Endothelial cell (in vitro differentiated cells): Measurements from ENCODE around the gene ACAA2. TPM values are rescaled to one million over a fixed set of nuclear protein-coding genes. Genes with fewer than 3 reads are reported as not detected.

ENCODE experiments used
- DNase-seq: peaks from one replicate; pipeline ENCODE4 v3.0.0; 2021; ENCODE audit warnings: low spot score
- H3K27ac Mint-ChIP-seq: one replicate; pipeline ENCODE4 v1.8.0; 2021; ENCODE audit warnings: mixed read lengths, inconsistent platforms; ENCODE audit not compliant: unreplicated experiment
- H3K27me3 Mint-ChIP-seq: one replicate; pipeline ENCODE4 v1.8.0; 2021; ENCODE audit warnings: mild to moderate bottlenecking, moderate library complexity, mixed read lengths, inconsistent platforms; ENCODE audit not compliant: unreplicated experiment
- H3K36me3 Mint-ChIP-seq: one replicate; pipeline ENCODE4 v1.8.0; 2021; ENCODE audit warnings: mild to moderate bottlenecking, low read depth, mixed read lengths, inconsistent platforms; ENCODE audit not compliant: unreplicated experiment
- H3K4me1 Mint-ChIP-seq: one replicate; pipeline ENCODE4 v1.8.0; 2021; ENCODE audit warnings: mild to moderate bottlenecking, mixed read lengths, inconsistent platforms; ENCODE audit not compliant: unreplicated experiment
- H3K4me3 Mint-ChIP-seq: one replicate; pipeline ENCODE4 v1.8.0; 2021; ENCODE audit warnings: mild to moderate bottlenecking, mixed read lengths, inconsistent platforms; ENCODE audit not compliant: unreplicated experiment
- H3K9me3 Mint-ChIP-seq: one replicate; pipeline ENCODE4 v1.8.0; 2021; ENCODE audit warnings: mixed read lengths, inconsistent platforms; ENCODE audit not compliant: unreplicated experiment
- CTCF ChIP-seq: fragments of 200-600 bp; sonication (generic); IDR thresholded peaks from one replicate; pipeline ENCODE4 v1.5.0; 2021; ENCODE audit warnings: antibody characterized with exemption; ENCODE audit not compliant: unreplicated experiment
- total RNA-seq: library from RNA; stranded (reverse); fragmentation: NEBNext Ultra II Directional; extraction: Animal tissue kit (Norgen Biotek cat#: 25700); gene quantifications from one replicate; pipeline ENCODE4 v1.2.1, GENCODE V29; 2021; ENCODE audit not compliant: unreplicated experiment

The ACAA2 gene
- total RNA-seq, 1 donor from 2014 or later: 50.6 TPM

GRCh38 chr18:49819823-49820671, 6.7 kb upstream of the ACAA2 start:
- no peaks in the 10 kb centered on the region for H3K9me3 Mint-ChIP-seq
- H3K4me1 Mint-ChIP-seq: no peaks in the 10 kb centered on the region
- H3K36me3 Mint-ChIP-seq: no peaks in the 10 kb centered on the region
- no peak overlapping the region for H3K4me3 Mint-ChIP-seq
- no peaks in the 10 kb centered on the region for H3K27me3 Mint-ChIP-seq
- no peak for DNase-seq
- no peak for TF ChIP-seq CTCF
- H3K27ac Mint-ChIP-seq: no peak overlapping the region

GRCh38 chr18:49819071-49819662, 5.8 kb upstream of the ACAA2 start:
- Mint-ChIP-seq H3K4me1 (peaks cover 3% of the 10 kb centered on the region), H3K4me3 (no peak overlapping the region), H3K36me3 (no peaks in the 10 kb centered on the region), H3K9me3 (no peaks in the 10 kb centered on the region), H3K27ac (no peak overlapping the region), H3K27me3 (no peaks in the 10 kb centered on the region)
- TF ChIP-seq CTCF: no peak
- DNase-seq: no peak

GRCh38 chr18:49817947-49818346, 4.6 kb upstream of the ACAA2 start:
- Mint-ChIP-seq H3K27me3 (peaks cover 2% of the 10 kb centered on the region), H3K4me1 (peaks cover 3% of the 10 kb centered on the region), H3K4me3 (no peak overlapping the region), H3K9me3 (no peaks in the 10 kb centered on the region), H3K36me3 (no peaks in the 10 kb centered on the region), H3K27ac (no peak overlapping the region)
- DNase-seq: no peak
- TF ChIP-seq CTCF: no peak

GRCh38 chr18:49815927-49816326, 2.6 kb upstream of the ACAA2 start:
- DNase-seq: no peak
- H3K27me3 Mint-ChIP-seq: peaks cover 2% of the 10 kb centered on the region
- H3K9me3 Mint-ChIP-seq: no peaks in the 10 kb centered on the region
- H3K4me1 Mint-ChIP-seq: peaks cover 19% of the 10 kb centered on the region
- no peak overlapping the region for H3K27ac Mint-ChIP-seq
- no peak for TF ChIP-seq CTCF
- no peaks in the 10 kb centered on the region for H3K36me3 Mint-ChIP-seq
- no peak overlapping the region for H3K4me3 Mint-ChIP-seq

GRCh38 chr18:49814147-49814499, 790 bp upstream of the ACAA2 start:
- peaks cover 13% of the 10 kb centered on the region for H3K36me3 Mint-ChIP-seq
- peak overlapping the region; percentile 96 for H3K4me3 Mint-ChIP-seq
- peak; percentile 46 for DNase-seq

More at GRCh38 chr18:49814147-49814499, 790 bp upstream of the ACAA2 start:
- H3K9me3 Mint-ChIP-seq: peaks cover 8% of the 10 kb centered on the region
- no peak for TF ChIP-seq CTCF
- peaks cover 19% of the 10 kb centered on the region for H3K4me1 Mint-ChIP-seq
- peak overlapping the region; percentile 93 for H3K27ac Mint-ChIP-seq
- peaks cover 2% of the 10 kb centered on the region for H3K27me3 Mint-ChIP-seq
